Inferior parietal cortex (tissue), 1 donor: Measurements from ENCODE around the gene MCTP1.
"Not testable (repeated sequence)": the region's sequence is repeated elsewhere in the genome, so short reads cannot be mapped to it uniquely, and the experiment has no call there.

ENCODE experiments used
- DNase-seq: peaks from one replicate; pipeline ENCODE4 v3.0.0-alpha.2; 2016; ENCODE audit errors: extremely low spot score

Gene MCTP1

DNA sequence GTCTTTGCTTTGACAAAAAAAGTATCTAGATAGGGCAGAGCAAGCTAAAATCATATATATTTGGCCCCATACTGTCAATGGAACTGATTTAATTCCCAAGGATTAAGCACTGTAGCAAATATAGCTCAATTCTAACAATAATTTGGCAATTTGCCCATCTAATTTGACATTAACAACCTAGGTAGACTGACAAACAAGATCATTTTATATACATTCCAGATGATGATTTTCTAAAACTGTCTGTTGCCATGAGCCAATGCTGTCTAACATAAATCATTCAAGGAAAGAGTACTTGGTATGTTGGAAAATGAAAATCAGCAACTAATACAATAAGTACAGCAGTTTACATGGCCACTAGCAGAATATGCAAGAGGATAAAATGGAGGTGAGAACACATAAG lies 32.1 kb downstream of the MCTP1 start:
- DNase-seq, result no peak

DNA sequence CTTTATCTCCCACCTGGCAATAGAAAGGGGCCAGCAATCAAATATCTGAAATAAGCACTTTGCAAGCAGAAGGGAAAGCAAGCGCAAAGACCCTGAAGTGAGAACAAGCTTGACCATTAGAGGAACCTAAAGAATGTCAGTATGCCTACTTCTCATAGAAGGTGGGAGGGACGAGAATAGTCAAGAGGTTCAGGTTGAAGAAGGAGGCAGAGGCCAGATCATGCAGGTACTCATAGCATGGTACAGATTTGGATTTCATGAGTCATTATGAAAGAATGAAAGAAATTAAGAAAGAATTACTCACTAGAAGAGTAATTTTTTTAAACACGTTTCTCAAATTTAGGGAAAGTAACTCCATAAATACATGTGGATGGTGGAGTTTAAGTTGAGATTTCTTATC lies 33.7 kb downstream of the MCTP1 start:
- no peak for DNase-seq

DNA sequence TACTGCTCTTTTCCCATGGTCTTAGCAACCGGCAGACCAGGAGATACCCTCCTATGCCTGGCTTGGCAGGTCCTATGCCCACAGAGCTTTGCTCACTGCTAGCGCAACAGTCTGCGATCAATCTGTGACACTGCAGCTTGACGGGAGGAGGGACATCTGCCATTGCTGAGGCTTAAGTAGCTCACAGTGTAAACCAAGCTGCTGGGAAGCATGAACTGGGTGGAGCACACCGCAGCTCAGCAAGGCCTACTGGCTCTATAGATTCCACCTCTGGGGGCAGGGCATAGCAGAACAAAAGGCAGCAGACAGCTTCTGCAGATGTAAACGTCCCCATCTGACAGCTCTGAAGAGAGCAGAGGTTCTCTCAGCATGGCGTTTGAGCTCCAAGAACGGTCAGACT lies 40.4 kb downstream of the MCTP1 start:
- DNase-seq, result no peak

DNA sequence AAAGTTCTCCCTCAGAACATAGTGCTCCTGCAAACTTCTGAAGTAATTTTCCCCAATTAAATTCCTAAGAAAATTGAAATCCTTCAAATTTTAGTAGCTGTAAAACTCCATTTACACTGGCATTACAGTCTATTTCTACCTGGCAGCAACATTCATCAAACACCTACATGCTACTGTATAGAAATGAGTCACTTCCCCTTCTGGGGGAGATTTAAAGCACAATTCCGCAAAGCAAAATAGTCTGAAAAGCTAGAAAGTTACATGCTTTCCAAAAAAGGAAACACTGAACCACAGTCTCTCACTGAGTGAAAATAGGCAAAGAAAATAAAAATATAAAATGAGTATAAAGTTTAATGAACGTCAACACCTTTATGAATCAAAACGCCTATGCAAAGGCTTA lies 43.3 kb downstream of the MCTP1 start:
- no peak for DNase-seq

DNA sequence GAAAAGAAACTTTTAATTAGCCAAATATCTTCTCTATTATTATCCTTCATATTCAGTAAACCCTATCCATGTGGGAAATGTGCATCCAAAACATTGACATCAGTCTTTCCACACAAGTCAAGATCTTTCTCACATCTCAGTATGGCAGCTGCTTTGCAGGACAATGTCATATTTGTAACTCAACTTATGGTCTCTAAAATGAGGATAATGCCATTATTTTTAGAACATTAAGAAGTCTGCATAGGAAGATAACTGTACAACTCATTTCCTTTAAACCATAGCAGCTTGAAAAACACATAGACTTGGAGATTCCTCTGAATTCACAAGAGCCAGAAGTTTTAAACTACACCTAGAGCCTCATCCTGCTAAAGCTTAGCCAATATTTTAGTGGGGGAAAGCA lies 43.7 kb downstream of the MCTP1 start:
- DNase-seq, result no peak

DNA sequence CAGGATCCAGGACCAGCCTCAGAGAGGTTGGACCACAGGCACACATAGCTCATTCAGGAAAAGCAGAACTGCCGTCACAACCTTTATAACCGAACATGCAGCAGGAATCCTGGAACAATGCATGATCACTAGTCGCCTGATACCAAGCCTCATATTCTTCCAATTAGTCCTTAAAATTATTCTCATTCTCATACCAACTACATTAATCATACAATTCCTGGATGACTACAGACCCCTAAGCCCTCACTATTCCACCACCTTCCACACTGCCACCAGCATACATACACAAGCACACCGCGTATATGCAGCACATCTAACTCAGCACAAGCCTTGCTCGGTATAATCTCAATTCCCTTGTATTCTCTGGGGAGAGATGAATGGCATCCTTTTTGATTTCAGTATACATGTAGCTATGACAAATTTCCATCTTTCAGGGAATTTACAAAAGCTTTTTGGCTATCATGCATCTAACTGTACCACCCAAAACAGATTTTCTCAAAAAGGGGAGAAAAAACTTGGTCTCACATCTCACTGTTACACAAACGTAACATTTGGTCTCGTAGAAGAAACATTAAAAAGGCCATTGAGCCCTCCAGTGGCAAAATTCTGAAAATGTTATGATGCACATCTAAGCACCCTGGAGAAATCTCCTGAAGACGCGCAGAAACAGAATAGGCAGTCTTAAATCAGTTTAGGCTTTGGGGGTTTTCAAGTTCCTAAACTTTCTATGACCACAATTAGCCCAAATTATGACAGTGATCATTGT lies 46.2 kb downstream of the MCTP1 start:
- peak; percentile 66 for DNase-seq

DNA sequence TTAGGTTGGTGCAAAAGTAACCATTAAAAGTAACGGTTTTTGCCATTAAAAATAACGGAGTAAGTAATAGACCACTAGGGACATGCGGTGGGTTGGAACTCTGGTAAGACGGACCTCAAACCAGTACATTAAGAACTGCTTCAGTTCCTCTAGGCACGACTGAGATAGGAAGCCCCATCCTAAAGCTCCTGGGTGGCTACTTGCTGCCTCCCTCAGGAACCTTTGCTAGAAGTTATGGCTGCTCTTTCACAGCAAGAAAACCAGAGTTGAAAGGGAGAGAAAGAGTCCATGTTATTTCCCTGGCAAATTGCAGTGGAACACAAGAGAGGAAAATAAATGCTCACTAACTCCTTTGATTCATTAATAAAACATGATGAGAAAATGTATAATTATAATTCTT lies 47.6 kb downstream of the MCTP1 start:
- DNase-seq, result no peak

DNA sequence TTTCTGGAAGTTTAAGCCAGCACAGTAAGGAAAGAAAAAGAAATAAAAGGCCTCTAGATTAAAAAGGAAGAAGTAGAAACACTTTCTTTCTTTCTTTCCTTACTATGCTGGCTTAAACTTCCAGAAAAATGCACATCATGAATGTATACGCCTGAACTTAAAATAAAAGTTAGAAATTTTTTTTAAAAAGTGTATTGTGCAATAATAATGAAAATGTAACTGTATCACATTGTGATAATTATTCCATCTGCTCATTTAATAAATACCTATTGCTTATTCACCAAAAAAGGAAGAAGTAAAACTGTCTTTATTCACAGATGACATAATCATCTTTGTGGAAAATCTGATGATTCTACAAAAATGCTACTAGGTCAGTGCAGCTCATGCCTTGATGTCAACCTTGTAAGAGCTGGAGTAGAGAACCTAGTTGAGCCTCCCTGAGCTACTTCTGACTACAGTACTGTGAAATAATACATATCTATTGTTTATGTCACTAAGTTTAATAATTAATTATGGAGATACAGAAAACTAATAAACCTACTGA lies 49.4 kb downstream of the MCTP1 start:
- no peak for DNase-seq

DNA sequence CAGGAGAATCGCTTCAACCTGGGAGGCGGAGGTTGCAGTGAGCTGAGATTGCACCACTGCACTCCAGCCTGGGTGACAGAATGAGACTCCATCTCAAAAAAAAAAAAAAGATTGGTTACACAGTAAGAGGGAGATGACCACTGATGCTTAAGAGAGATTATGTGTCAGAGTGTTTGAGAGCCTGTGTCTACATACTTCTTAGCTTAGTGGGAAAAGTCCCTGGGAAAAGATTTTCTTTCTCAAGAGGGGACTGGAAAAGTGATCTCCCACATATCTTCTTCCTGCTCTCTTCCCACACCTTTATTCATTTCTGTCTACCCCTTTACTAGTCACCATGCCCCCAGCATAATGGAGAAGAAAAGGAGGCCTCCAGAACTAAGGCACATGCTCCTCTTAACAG lies 55.2 kb downstream of the MCTP1 start:
- no peak for DNase-seq

DNA sequence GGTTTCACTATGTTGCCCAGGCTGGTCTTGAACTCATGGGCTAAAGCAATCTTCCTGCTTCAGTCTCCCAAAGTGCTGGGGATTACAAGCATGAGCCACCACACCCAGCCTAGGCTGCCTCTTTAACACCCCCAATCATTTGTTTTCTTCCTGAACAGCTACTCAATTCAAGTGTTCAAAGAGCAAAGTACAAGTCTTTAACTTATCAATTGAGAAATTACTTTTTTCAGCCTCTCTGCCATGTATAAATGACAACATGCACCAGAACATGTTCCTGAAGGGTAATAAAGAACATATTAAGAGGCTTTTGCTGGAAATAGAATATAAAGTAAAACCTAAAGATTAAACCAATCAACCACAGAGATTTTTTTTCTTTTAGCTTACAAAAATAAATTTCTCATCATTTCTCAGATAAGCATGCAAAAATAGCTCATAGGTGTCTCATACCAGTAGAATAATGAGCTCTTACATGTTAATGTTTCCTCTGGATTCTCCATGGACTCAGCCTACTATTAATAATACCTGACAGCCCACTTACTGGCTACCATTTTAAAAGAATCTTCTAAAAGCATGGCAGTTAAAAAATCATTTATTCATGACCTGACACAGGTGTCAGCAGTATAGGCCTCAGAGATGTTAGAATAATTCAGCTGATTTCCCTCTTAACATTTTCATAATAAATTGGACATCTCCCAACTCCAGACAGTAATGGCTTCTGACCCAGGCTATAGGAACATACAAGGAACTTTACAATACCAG lies 60.0 kb downstream of the MCTP1 start:
- no peak for DNase-seq

DNA sequence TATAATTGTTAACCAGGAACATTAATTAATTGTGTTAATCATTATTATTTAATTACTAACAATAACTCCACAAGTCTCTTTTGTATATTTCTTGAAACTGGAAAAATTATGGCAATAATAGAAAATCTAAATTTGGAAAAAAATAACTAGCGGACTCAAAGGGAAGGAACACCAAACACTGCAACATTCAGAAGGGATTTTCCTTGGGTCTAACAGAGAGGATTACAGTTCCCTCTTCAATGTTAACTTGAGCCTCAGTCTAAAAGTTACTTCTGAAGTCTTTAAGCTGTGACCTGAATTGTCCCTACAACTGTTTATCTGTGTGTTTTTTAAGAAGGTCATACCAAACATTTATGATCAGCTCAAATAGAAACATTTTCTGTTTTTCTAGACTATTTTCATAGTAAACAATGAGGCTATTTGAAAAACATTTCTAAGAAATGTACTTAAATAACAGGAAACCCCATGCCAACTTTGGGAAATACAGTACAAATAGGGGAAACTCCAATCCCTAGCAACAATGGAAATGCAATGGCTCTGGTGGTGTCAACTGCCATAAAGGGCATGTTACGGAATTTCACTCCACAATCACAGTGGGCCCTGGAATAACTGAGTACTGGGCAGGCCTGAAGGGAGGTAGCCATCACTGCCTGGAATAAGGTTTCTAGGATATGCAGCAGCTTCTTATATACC lies 61.2 kb downstream of the MCTP1 start:
- no peak for DNase-seq

DNA sequence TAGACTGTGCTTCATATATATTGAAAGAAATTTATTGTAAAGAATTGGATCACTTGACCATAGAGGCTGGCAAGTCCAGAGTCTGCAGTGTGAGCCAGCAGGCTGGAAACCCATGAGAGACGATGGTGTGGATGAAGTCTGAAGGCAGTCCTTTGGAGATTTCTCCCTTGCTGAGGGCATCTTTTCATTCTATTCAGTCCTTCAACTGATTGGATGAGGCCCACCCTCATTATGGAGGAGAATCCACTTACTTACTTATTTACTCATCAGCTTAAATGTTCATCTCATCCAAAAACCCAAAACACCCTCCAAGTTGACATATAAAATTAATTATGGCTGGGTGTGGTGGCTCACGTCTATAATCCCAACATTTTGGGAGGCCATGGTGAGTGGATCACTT lies 62.1 kb downstream of the MCTP1 start:
- DNase-seq, result no peak

DNA sequence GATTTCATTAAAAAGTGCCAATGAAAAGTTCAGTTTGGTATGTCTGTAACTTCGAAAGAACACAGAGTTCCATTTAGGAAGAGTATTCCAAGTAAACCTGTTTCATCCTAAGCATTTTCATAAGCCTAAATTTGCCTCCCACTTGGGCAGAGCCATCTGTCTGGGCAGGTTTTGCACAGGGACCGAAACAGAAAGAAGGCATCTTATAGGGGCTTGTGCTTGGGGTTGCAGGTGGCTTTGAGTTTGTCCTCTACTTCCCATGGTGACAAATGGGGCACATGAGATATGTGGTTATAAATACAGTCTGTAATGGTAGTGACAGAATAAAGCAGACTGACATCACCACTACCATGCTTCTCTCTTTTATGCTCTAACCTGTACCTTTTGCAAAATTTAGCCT lies 63.7 kb downstream of the MCTP1 start:
- no peak for DNase-seq

DNA sequence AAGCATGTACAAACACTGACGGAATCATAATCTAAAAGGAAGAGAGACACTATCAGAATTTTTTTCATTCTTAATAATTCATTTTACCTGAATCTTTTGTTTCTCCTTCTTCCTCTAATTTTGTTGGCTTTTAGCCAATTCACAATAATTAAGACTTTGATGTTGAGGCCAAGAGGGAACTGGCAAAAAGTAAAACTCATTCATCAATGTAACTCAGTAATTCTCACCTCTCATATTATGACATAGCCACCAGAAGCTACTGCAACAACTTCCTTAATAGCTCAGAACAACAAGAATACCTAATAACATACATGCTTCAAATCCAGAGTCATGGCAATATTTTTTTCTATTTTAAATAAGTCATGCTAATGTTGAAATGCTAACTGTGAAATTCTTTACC lies 64.5 kb downstream of the MCTP1 start:
- DNase-seq, result no peak

DNA sequence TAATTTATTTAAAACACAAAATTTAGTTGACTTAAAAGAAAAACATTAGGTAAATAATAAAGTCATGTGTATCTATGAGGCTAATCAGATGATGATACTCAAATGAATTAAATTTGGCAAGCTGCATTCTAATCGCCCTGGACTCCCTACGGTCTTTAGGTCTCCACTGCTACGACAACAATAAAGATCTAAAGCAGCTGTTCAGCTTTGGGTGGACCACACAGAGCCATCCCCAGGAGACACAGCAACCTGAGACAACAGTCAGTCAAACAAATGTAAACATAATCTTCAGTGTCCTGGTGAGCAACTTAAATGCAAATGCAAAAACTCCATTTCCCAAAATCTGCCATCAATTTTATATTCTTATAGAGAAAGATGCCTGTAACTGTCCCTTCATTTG lies 65.5 kb downstream of the MCTP1 start:
- no peak for DNase-seq

DNA sequence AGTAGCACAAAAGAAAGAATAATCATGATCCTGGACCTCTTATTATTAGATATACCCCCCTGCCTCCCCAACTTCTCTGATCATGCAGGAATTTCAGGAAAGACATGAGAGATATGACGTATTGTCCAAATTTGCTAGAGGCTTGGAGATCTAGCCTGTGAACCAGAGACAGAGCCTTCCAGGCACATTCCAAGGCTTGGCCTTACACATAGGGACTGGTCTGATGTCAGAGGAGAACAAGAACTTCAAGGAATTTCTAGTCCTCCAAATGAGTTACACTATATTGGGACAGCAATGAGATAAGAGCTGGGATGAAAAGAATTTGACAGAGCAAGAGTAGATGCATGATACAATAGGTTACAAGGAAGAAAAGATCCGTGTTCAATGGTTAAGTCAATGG lies 67.0 kb downstream of the MCTP1 start:
- DNase-seq, result no peak

DNA sequence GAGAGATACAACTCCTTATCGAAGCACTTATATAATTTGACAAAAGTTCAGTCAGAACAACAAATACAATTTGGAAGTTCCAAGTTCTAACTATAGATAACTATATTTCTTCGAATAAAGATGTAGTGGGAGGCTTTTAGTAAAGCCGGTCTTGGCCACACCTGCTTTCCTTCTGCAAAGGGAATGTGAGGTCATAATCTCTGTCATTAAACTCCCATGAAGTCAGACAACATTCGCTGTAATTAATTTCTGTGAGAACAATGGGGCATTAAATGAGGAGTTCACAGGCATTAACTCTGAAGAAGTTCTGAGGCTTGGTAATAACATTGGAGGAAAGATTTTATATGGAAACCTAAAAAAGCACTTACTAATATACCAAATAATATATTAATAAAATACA lies 67.5 kb downstream of the MCTP1 start:
- DNase-seq, result no peak

DNA sequence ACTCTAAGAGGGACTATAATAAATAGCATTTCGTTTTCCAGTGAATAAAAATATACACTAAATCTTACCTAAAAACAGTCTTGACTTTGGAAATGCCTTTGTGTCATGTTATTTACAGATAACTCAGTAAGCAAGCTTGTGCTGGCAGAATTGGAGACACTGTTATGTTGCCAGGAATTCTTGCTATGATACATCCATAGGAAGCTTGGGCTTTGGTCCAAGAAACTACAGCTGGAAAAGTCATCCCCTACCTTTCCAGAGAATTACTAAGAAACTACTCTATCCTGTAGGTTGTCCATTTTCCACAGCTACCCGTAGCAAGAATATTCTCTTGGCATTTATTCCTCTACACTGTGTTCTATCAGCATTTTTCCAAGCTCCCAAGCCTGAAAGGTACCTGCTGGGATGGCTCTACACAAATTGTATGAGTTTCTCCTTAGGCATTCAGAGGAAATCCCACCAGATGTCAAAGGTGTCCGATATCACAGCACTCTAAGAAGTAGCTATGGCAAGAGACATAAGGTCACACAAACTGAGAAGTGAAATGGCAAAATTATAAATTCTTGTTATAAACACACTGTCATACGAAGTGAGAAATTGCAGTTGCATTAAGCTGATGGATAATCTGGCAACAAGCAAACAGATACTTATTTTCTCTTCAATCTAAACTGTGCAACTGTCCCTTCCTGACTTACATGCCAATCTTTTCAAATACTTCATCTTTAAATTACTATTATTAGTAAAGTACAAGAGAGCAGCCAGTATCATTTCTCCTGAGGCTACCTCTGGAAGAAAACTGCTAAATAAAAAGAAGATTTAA lies 68.5 kb downstream of the MCTP1 start:
- no peak for DNase-seq

DNA sequence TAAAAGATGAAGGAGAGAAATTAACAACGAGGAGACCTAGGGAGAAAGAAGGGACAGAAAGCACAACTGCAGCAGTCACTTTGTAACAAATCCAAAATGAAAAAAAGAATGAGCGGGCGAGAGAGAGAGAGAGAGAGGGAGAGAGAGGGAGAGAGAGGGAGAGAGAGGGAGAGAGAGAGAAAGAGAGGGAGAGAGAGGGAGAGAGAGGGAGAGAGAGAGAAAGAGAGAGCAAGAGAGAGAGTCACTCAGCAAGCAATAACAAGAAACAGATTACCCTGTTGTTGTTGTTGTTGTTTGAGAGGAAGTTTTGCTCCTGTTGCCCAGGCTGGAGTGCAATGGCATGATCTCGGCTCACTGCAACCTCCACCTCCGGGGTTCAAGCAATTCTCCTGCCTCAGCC lies 77.1 kb downstream of the MCTP1 start:
- not testable (repeated sequence) for DNase-seq

DNA sequence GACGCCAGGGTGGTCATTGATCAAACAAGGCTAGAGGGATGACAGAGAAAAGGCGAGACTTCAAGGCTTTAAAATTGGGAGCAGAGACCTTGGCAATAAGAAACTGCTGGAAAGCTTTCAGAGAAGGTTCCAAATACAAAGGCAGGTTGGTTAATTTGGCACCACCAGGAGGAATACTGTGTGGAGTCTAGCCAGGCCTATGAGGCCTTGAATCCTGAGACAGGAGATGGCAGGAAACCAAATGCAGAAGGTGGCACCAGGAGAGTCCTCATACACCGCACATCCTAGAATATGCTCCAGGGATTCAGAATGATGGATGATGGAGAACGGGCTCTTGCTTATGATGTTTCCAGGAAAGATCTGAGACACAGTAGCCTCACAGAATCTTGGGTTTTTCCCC lies 90.0 kb downstream of the MCTP1 start:
- no peak for DNase-seq

DNA sequence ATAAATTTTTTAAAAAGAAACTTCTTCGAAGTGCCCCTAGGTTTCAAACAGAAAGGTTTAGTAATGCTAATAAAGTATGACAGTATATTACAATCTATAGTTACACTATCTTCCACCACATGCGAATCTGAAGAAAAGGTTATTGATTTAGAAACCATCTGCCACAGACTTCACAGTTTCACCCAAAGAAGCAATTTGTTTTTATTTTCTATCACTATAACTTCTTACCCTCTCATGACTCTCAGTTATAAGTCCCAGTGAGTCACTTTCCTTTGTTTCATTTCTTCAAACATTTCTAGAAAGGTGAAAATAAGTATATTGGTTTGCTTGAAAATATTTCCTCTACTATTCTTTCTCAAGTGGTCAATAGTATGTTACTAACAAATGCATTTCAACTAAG lies 93.6 kb downstream of the MCTP1 start:
- DNase-seq, result no peak

DNA sequence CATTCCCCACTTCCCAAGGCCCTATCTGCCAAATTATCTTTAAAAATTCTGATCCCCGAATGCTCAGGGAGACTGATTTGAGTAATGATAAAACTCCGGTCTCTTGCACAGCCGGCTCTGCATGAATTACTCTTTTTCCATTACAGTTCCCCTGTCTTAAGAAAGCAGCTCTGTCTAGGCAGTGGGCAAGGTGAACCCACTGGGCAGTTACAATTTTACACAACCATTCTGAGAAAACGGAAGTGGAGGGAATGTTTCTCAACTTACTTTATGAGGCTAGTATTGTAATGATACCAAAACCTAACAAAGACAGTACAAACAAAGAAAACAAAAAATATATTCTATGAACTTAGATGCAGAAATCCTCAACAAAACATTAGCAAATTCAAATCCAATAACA lies 100.0 kb downstream of the MCTP1 start:
- DNase-seq, result no peak
